HepG2 (cell line): Measurements from ENCODE around the gene ACSF3. TPM values are rescaled to one million over a fixed set of nuclear protein-coding genes. Genes with fewer than 3 reads are reported as not detected.

Experiments used
- CENPT ChIP-seq: sonication (generic); formaldehyde crosslinking; IDR thresholded peaks from 2 replicates; pipeline ENCODE4 v1.8.0; 2022; ENCODE audit warnings: low read depth, mild to moderate bottlenecking, moderate library complexity, missing genetic modification reagents
- GATAD2A ChIP-seq: IDR thresholded peaks from 2 replicates; pipeline ENCODE4 v1.6.1; 2016
- NR0B2 ChIP-seq: sonication (generic); formaldehyde crosslinking; IDR thresholded peaks from 2 replicates; pipeline ENCODE4 v1.4.0; 2020; ENCODE audit warnings: mild to moderate bottlenecking, missing genetic modification reagents
- NRL ChIP-seq: sonication (generic); formaldehyde crosslinking; IDR thresholded peaks from 2 replicates; pipeline ENCODE4 v1.5.0; 2020; ENCODE audit warnings: missing genetic modification reagents, mild to moderate bottlenecking, moderate library complexity, borderline replicate concordance
- THAP11 ChIP-seq: IDR thresholded peaks from 2 replicates; pipeline ENCODE4 v1.6.1; 2016; ENCODE audit warnings: missing biosample characterization, missing genetic modification reagents
- polyA plus RNA-seq, 8 experiments: library from polyadenylated mRNA; depleted of rRNA in 3 of 8; stranded (reverse) in 7 of 8; unstranded in 1 of 8; fragments of >200 nt; fragmentation: Illumina TruSeq in 4 of 8; extraction: Trizol in 4 of 8; gene quantifications; 2 replicates each; pipeline versions ENCODE4 v1.2.1 to v1.2.3, GENCODE V29; 2011 to 2016; ENCODE audit warnings: low read depth in 4 of 8, missing spikeins in 1 of 8, mixed read lengths in 1 of 8; ENCODE audit not compliant: insufficient read depth in 1 of 8
- total RNA-seq, 5 experiments: library from RNA; depleted of rRNA; stranded (reverse); fragments of >200 nt; fragmentation: Illumina TruSeq; extraction: Trizol; gene quantifications; 2 replicates each; pipeline ENCODE4 v1.2.3, GENCODE V29; 2016; ENCODE audit warnings: low read depth in 1 of 5
- TF ChIP-seq, protein P1 (sequence below): sonication (generic); formaldehyde crosslinking; IDR thresholded peaks from 2 replicates; pipeline ENCODE4 v1.5.1; 2020; ENCODE audit warnings: mild to moderate bottlenecking, missing genetic modification reagents, moderate library complexity
- TF ChIP-seq, protein P2 (sequence below): sonication (generic); formaldehyde crosslinking; IDR thresholded peaks from 2 replicates; pipeline ENCODE4 v1.5.0; 2020; ENCODE audit warnings: mild to moderate bottlenecking, missing genetic modification reagents, borderline replicate concordance
- TF ChIP-seq, protein P3 (sequence below), 2 experiments: sonication (generic) in 1 of 2; formaldehyde crosslinking in 1 of 2; IDR thresholded peaks; 2 replicates each; pipeline versions ENCODE4 v1.6.1 to v1.9.0; 2014 to 2022; ENCODE audit warnings: antibody characterized with exemption in 1 of 2, borderline replicate concordance in 1 of 2, inconsistent platforms in 1 of 2, low read depth in 1 of 2, missing genetic modification reagents in 1 of 2

Gene ACSF3
- total and polyA plus RNA-seq, 2 of the 13 experiments (the other 11 are each of a cell fraction or from before 2014, with no cell fraction given): 14.9 to 30.6 TPM

- TF ChIP-seq, protein P1, sequence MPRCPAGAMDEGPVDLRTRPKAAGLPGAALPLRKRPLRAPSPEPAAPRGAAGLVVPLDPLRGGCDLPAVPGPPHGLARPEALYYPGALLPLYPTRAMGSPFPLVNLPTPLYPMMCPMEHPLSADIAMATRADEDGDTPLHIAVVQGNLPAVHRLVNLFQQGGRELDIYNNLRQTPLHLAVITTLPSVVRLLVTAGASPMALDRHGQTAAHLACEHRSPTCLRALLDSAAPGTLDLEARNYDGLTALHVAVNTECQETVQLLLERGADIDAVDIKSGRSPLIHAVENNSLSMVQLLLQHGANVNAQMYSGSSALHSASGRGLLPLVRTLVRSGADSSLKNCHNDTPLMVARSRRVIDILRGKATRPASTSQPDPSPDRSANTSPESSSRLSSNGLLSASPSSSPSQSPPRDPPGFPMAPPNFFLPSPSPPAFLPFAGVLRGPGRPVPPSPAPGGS (CRISPR knock-in tag): peak; percentile 86
- TF ChIP-seq NR0B2: peak; percentile 81
- TF ChIP-seq, protein P2, sequence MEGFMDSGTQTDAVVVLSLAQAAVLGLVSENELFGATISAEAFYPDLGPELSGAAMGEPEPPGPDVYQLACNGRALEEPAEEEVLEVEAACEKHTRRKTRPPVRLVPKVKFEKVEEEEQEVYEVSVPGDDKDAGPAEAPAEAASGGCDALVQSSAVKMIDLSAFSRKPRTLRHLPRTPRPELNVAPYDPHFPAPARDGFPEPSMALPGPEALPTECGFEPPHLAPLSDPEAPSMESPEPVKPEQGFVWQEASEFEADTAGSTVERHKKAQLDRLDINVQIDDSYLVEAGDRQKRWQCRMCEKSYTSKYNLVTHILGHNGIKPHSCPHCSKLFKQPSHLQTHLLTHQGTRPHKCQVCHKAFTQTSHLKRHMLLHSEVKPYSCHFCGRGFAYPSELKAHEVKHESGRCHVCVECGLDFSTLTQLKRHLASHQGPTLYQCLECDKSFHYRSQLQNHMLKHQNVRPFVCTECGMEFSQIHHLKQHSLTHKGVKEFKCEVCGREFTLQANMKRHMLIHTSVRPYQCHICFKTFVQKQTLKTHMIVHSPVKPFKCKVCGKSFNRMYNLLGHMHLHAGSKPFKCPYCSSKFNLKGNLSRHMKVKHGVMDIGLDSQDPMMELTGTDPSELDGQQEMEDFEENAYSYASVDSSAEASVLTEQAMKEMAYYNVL (CRISPR knock-in tag): peak; percentile 56
- TF ChIP-seq, protein P3, sequence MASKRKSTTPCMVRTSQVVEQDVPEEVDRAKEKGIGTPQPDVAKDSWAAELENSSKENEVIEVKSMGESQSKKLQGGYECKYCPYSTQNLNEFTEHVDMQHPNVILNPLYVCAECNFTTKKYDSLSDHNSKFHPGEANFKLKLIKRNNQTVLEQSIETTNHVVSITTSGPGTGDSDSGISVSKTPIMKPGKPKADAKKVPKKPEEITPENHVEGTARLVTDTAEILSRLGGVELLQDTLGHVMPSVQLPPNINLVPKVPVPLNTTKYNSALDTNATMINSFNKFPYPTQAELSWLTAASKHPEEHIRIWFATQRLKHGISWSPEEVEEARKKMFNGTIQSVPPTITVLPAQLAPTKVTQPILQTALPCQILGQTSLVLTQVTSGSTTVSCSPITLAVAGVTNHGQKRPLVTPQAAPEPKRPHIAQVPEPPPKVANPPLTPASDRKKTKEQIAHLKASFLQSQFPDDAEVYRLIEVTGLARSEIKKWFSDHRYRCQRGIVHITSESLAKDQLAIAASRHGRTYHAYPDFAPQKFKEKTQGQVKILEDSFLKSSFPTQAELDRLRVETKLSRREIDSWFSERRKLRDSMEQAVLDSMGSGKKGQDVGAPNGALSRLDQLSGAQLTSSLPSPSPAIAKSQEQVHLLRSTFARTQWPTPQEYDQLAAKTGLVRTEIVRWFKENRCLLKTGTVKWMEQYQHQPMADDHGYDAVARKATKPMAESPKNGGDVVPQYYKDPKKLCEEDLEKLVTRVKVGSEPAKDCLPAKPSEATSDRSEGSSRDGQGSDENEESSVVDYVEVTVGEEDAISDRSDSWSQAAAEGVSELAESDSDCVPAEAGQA (IDR thresholded peaks at IDR 0.05; ENCODE audit: low read depth): peak; percentile 19; the same call in 1 of the 2 replicates
- TF ChIP-seq, protein P3 (CRISPR knock-in tag; IDR thresholded peaks at IDR 0.05; ENCODE audit: borderline replicate concordance): peak; percentile 80; the same call in 1 of the 2 replicates
- peak; percentile 35; the same call in 1 of the 2 replicates for TF ChIP-seq THAP11 (CRISPR knock-in tag)
- TF ChIP-seq GATAD2A (CRISPR knock-in tag): peak; percentile 31; the same call in 1 of the 2 replicates
- TF ChIP-seq CENPT (CRISPR knock-in tag): 0 out of 2 replicates have a peak, but pooled peaks have one; percentile 79
- peak; percentile 58 for TF ChIP-seq NRL (CRISPR knock-in tag)
Measured at GRCh38 chr16:89192186-89192955, 98.7 kb downstream of the ACSF3 start (continued).
